GM19035 (cell line): ENCODE data around the gene NTSR1.

ENCODE experiments used
- ATAC-seq: cut with Tn5 transposase; IDR thresholded peaks from one replicate; pipeline ENCODE4 v1.9.1; 2021; ENCODE audit not compliant: unreplicated experiment

Gene NTSR1

GRCh38 chr20:62708591-62709536, at the start of gene NTSR1:
Gene NTSR1, plus strand, starts transcription at chr20:62708836. Its CDS starts 372 bp downstream, at chr20:62709208.
- no peak for ATAC-seq

GRCh38 chr20:62659488-62660239, 49.0 kb upstream of the NTSR1 start:
- ATAC-seq, result no peak

- ATAC-seq, result no peak
Measured at GRCh38 chr20:62660240-62660615, 48.4 kb upstream of the NTSR1 start.

- no peak for ATAC-seq
Measured at GRCh38 chr20:62660768-62661167, 47.9 kb upstream of the NTSR1 start.

GRCh38 chr20:62661647-62662046, 47.0 kb upstream of the NTSR1 start:
- no peak for ATAC-seq

- no peak for ATAC-seq
Measured at GRCh38 chr20:62662422-62662821, 46.2 kb upstream of the NTSR1 start.

- no peak for ATAC-seq
Measured at GRCh38 chr20:62663145-62664018, 45.3 kb upstream of the NTSR1 start.

- no peak for ATAC-seq
Measured at GRCh38 chr20:62664019-62664971, 44.3 kb upstream of the NTSR1 start.

- ATAC-seq, result no peak
Measured at GRCh38 chr20:62665153-62665754, 43.4 kb upstream of the NTSR1 start.

- no peak for ATAC-seq
Measured at GRCh38 chr20:62665826-62666735, 42.6 kb upstream of the NTSR1 start.

- no peak for ATAC-seq
Measured at GRCh38 chr20:62666736-62667529, 41.7 kb upstream of the NTSR1 start.

GRCh38 chr20:62667530-62668440, 40.9 kb upstream of the NTSR1 start:
- no peak for ATAC-seq

- ATAC-seq, result no peak
Measured at GRCh38 chr20:62668441-62669027, 40.1 kb upstream of the NTSR1 start.

GRCh38 chr20:62669249-62669648, 39.4 kb upstream of the NTSR1 start:
- ATAC-seq, result no peak

- no peak for ATAC-seq
Measured at GRCh38 chr20:62670156-62670555, 38.5 kb upstream of the NTSR1 start.

- ATAC-seq, result no peak
Measured at GRCh38 chr20:62670998-62671397, 37.6 kb upstream of the NTSR1 start.
